Activated CD8-positive, alpha-beta memory T cell treated with anti-CD3 and anti-CD28 coated beads, Interleukin-2, amount 50 U/mL, for 24 hours (primary cell): ENCODE data around the gene PTPRM.

Source experiments
- DNase-seq: peaks from one replicate; pipeline ENCODE4 v3.0.0-alpha.2; 2020; ENCODE audit errors: extremely low read depth

Gene PTPRM

GRCh38 chr18:8361941-8362471 lies 794.9 kb downstream of the PTPRM start:
- no peak for DNase-seq

- no peak for DNase-seq
These were observed 795.7 kb downstream of the PTPRM start for GRCh38 chr18:8362863-8363262.

DNA sequence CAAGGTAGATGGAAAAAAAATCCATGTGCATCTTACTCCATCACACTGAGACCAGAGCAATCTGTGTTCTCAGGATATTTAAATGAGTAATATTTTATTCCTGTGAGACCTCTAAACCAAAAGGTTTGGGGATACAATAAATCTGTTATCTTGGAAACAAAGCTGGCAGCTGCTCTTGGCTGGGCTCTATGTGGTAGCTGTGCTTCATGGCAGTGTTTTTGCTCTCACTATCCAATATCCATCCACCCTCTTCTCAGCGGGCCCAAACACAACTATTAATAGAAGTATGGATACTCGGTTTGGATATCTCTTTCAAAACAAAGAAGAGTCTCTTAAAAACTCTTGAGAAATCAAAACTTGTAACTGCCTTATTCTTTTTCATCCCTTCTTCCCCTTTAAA lies 797.3 kb downstream of the PTPRM start:
- DNase-seq, result no peak

DNA sequence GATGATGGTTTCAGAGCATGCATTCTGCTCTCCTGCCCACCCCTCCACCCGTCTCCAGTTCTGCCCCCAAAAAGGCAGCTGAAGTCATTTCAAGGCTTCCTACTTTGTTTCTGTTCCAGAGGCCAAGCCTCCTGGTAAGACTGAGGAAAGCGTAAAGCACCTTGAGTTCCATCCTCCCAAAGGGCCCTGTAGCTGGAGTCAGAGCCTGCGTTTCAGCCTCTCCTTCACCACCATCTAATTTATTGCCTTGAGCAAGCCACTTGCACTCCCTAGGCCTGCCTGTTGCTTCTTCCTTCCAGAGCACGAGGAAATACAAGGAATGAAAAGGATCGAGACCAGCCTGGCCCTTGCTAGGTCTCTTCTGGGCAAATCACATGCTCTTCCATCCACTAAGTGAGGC lies 797.9 kb downstream of the PTPRM start:
- no peak for DNase-seq

- no peak for DNase-seq
These were observed 798.4 kb downstream of the PTPRM start for GRCh38 chr18:8365528-8365927.

- no peak for DNase-seq
These were observed 799.0 kb downstream of the PTPRM start for GRCh38 chr18:8366070-8366469.

DNA sequence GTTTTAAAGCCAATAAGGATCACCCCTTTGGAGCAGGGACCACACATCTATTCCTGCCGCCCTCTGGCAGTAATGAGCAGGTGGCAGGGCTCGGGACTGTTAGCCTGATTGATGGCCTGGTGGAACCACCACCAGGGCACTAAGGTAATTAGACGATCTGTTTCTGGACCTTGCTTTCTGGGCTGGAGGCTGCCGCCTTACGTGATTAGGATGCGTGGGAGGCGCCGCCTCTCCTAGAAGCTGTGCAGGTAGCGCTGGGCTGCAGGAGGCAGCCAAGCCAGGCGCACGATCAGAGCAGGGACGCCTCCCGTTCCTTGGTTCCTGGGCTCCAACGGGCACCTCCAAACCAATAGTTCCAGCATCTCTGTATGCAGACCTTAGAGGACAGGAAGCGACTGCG lies 799.5 kb downstream of the PTPRM start:
- DNase-seq, result no peak

DNA sequence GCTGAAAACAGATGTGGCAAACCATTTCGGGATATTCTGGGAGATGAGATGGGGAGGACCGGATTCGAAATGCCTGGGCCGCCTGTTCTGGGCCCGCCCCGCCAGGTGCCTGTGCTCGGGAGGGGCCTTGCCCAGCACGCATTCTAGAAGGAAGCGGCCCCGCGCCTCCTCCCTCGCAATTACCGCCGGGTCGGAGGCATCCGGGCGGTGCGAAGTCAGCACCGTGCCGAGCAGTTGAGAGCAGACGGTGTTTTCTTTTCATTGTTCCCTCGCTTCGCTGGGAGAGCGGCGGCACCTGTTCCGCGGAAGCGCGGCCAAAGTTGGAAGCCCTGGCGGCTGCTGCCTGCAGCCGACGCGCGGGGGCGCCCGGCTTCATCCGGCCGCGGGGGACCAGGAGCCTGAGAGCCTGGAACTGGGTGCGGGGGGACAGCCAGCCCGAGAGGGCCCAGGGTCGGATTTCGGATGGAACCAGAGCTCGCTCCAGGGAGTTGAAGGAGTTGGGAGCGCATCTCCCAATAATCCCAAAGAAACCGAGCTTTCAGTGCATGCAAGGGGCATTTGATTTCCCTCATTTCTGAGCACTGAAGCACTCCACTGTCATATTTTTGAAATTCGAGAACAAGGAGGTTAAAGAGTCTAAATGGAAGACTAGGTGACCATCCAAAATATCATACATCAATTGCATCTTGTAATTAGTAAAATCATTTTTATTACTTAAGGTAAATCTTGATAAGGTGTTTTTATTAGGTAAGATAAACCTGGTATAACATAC lies 800.3 kb downstream of the PTPRM start:
- DNase-seq, result no peak

DNA sequence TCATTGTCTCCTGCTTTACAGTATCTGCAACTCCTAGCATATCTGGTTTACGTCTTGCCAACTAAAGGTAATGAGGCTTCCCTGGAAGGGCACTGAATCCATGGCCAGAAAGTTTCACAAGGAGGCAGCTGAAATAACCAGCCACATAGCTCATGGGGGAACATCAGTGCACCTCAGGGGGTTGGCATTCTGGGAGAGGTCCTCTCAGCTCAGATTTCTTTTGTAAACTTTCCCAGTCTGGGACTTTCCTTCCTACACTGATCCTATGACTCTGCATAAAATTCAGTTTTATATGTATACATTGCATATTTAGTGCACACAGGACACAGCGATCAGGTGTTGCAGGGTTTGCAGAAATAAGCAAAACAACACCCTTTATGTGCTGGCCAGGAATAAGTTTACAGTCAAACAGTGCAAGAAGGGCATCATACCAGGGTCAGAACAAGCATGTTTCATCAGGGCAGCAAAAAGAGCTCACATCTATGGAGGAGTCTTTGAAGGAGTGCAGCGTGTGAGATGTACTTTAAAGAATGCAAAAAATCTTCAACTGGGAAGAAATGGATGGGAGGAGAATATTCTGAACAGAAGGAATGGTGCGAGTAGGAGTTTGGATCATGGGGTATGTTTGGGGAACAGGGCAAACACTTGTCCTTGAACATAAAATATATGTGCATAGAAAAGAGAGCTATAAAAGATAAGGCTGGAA lies 801.5 kb downstream of the PTPRM start:
- DNase-seq, result no peak

DNA sequence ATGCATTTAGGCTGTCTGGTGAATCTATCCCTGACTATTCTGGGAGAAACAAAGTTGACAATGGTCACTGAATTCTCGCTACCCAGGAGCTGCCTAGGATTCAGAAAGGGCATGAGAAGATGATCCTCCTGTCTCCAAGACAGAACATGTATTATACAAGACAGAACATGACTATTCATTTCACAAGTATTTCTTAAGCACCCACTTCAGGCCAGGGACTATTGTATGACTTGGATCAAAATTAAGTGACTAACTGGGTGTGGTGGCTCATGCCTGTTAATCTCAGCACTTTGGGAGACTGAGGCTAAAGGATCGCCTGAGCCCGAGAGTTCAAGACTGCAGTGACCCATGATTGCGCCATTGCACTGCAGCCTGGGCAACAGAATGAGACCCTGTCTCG lies 806.4 kb downstream of the PTPRM start:
- DNase-seq, result no peak

GRCh38 chr18:8374676-8375075 lies 807.6 kb downstream of the PTPRM start:
- DNase-seq, result no peak

- no peak for DNase-seq
These were observed 808.1 kb downstream of the PTPRM start for GRCh38 chr18:8375249-8375648.

DNA sequence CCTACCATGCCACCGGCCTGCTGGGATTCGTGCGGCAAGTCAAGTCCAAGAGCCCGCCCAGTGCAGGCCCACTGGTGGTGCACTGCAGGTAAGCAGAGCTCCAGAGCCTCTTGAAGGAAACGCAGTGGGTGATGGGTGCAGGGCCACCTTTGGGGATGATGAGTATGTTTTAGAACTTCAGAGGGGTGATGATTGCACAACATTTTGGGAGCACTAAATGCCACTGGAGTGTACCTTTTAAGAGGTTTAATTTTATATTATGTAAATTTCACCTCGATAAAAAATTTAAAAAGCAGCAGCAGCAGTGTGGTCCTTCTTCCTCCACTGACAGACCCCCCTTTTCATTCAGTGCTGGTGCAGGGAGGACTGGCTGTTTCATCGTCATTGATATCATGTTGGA lies 809.0 kb downstream of the PTPRM start:
- no peak for DNase-seq

DNA sequence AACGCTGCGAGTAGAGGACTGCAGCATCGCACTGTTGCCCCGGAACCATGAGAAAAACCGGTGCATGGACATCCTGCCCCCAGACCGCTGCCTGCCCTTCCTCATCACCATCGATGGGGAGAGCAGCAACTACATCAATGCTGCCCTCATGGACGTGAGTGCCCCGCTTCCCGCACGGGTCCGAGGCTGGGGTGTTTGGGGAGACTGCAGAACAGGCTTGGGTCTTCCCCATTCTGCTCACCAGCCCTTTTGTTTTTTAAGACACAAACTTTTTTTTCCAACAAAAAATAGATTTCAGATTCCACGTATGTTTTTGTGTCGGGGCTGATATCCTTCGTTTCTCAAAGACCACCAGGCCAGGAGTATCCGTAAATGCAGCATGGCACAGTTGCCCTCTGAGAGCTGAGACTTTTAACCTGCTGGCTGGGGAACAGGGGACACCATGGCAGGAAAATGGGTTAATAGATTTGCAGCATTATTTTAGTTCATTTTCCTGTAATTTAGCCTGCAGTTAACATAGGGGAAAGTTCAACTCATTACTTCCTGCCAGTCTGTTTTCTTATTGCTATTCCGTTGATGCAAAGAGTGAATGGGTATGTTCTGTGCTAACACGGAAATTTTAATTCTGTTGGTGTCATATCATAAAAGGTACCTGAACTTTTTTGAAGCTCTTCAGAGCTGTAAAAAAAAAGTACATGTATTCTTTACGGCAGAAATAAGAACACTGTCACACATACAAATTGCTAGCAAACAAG lies 812.2 kb downstream of the PTPRM start:
- no peak for DNase-seq

DNA sequence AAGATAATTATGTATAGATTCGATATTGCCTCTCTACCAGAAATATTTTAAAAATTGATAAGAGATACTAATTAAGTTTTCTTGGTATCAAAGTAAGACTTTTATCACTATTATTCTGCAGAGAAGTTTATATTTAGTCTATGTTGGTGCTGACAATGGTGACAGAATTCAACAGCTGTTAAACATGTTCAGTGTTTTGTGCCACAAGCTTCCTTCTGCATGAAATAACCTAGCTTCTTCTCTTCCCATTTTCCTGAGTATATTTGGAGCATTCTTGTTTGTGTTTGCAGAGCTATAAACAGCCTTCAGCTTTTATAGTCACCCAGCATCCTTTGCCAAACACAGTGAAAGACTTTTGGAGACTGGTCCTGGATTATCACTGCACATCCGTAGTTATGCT lies 812.9 kb downstream of the PTPRM start:
- DNase-seq, result no peak

DNA sequence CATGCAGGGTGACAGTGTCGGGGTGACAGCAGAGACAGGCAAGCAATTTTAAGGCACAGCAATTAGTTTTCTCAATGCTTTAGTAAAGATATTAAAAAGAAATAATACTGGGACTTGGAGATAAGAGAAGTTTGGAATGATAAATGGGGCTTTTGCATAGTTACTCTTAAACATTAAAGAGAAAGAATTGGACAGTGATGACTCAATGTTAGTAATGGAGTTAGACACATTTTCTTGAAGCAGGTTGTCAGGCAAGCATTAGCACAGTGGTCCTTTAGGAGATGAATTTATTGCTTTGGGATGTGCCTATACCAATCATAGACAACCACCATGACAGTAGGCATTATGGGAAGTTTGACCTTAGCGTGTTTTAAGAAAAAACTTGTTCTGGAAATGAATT lies 813.8 kb downstream of the PTPRM start:
- no peak for DNase-seq

DNA sequence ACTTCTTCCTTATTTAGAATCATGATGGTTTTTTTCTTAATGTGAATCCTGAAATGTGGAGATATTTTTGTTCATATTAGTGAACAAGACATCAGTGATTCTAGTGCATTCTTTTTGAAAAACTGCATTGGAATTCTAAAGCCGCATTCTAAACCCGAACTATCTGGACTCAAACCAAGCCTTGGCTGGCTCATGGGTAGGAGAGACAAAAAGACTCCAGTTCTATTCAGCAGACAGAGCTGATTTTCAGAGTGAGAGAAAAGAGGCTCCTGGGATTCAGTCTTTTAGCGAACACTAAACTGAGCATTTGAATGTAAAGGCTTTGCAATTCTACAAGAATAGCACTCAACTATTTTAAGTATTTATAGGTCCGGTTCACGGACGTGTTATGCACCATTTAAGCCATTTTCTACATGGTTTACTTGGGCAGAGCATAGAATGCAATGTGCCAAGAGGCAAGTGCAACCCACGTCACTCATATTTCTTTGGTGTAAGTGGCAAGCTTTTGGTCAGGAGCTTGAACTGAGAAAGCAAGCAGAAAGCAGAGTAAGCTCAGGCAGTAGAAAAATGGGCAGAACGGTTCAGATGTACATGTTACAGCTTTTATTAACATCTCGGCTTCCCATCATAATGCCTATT lies 814.8 kb downstream of the PTPRM start:
- no peak for DNase-seq

- DNase-seq, result no peak
These were observed 818.3 kb downstream of the PTPRM start for GRCh38 chr18:8385400-8385799.

DNA sequence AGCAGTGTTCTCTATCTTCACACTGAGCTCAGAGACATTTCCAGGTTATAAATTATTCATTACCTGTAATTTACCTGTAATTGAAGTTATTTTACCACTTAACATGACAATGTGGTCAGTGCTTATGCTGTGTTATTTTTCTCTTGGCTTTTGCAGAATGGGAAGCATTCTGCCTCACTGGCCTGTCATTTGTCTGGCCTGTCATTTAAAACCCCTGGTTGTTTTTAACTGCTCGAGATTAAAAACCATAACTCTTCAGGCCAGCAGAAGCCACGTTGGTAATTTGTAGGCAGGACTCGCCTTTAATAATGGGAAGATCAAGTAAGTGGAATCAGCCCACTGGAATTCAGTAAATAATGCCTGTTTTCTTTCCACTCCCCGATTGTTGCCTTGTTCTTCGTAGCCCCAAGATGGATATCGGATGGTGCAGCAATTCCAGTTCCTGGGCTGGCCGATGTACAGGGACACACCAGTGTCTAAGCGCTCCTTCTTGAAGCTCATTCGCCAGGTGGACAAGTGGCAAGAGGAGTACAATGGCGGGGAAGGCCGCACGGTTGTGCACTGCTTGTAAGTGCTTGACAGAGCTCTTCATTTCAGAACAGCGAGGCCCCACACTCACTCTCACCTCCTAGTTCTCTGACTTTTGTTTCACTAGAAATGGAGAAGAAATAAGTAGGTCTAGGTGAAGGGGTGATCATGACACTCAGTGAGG lies 819.7 kb downstream of the PTPRM start:
- no peak for DNase-seq

DNA sequence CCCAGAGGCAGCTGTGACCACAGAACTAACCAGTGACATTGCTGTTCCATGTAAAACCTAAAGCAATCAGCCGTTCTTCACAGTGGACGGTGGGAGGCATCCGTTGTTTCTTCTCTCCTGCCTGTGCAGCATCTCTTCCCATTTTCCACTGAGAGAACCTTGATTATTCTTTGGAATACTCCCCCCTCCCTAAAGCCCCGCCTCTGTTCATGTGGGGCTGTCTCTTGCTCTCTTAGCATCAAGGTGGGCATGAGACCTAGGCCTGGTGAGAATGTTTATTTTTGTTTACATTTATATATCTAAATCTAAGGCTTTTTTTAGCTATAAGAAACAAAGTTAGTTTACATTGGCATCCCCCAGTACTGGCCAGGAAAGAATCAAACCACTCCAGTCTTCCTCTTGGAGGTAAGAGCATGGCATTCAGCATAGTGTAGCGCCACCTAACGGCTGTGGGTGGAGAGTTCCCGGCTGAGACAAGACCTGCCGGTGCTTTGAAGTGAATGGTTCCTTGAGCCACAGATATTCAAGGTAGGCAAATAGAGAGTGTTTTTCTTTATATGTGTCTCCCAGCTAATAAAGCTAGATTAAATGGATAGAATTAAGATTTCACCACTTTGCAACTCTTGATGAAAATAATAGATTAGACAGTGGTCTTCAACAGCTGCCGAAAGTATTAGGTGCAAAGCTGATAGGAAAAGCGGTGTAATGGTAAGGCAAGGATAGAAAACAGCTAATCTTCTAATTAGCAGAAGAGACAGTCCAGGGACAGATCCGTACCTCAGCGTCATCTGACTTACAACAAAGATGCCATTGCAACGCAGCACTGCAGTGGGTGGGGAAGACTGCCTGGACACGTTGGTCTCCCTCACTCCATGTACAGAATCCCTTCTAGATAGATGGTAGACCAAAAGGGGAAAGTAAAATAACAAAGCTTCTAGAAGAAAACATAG lies 822.5 kb downstream of the PTPRM start:
- DNase-seq, result no peak
